GM19351 (cell line): ENCODE results near the gene CA5A.
"Not testable (repeated sequence)": the region's sequence is repeated elsewhere in the genome, so short reads cannot be mapped to it uniquely, and the experiment has no call there.

Experiments
- ATAC-seq: cut with Tn5 transposase; IDR thresholded peaks from one replicate; pipeline ENCODE4 v1.9.1; 2021; ENCODE audit warnings: mild to moderate bottlenecking, moderate library complexity; ENCODE audit not compliant: unreplicated experiment

Gene CA5A

DNA sequence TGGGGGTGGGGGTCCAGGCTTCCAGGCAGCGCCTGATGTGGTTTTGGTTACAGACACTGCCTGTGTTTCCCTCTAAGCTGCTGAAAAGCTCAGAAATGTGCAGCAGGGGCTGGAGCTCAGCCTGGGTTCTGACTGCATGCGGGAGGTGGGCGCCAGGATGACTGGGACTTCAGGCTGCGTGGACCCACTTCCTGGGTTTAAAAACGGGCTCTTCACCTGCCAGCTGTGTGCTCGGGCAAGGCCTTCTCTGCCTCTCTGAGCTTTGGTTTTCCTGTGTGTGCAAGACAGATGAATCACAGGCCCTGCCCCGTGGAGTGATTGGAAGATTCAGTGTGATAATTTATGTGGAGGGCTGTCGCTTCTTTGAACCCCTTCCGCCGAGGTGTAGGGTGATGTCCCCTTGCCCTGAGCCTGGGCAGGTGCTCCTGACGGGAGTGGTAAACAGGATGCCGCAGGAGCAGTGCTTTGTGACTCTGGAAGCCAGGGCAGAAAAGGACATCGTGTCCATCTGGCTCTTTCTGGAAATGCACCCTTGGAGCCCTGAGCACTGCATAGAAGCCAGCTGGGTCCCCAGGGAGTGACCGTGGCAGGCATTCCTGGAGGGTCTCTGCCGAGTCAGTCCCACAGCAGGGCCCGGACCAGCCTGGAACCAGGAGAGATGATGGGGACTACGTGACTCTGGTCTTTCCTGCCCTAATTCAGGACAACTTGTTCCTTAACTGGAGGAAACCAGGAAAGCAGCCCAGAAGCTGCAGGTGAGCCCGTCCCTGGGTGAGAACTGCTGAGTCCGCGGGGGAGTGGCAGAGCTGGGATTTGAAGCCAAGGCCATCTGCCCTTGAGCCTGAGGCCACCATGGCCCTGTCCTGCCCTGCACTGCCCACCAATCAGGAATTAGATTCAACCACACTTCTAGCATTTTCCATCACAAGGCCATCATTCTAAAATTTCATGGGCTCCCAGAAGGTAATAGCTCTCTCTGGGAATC lies 38.5 kb downstream of the CA5A start:
- ATAC-seq, result no peak

DNA sequence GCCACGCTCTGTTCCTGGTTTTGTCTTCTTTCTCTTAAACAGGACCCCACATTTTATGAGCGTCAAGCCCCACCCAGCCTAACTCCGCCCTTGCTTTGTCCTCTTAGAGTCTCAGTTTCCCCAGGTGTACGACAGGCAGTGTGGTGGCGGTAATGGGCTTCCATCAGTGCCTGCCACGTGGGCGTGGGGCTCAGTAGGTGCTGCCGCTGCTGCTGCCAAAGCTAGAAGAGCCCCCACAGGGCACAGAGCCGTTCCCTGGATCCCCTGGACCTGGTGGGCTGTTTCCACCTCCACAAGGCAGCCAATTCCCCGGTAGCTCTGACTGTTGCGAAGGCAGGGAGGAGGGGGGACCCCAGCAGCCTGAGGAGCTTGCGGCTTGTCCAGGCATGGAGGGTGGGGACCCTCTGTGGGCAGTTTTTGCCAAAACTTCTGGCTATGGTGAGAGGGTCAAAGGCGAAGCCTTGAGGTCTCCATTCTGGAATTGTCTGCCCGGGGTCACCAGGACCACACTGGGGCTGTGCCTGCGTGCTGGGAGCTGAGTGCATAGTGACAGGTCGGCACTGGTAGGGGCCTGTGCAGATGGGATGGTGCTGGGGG lies 39.3 kb downstream of the CA5A start:
- ATAC-seq, result not testable (repeated sequence)

DNA sequence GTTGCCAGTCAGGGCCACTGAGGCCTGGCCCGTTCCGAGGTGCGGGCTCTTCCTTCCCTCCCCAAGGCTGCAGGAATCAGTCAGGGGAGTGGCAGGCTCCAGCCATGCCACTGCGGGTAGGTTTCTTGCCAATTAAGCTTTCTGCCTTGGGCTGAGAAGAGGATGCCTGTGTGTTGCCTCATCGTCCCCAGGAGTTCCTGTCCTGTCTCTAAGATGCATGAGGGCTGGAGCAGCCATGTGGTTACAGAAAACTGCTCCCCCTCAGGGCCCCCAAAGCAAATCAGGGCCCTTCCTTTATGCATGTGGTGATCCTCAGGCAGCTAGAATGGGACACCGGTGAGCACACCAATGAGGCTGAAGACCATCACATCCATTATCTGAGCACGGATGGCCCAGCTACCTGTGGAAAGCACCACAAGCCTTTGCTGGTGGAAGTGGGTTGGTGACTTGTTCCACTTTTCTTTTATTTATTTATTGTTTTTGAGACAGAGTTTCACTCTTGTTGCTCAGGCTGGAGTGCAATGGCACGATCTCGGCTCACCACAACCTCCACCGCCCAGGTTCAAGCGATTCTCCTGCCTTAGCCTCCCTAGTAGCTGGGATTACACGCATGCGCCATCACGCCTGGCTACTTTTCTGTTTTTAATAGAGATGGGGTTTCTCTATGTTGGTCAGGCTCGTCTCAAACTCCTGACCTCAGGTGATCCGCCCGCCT lies 40.0 kb downstream of the CA5A start:
- ATAC-seq, result not testable (repeated sequence)

DNA sequence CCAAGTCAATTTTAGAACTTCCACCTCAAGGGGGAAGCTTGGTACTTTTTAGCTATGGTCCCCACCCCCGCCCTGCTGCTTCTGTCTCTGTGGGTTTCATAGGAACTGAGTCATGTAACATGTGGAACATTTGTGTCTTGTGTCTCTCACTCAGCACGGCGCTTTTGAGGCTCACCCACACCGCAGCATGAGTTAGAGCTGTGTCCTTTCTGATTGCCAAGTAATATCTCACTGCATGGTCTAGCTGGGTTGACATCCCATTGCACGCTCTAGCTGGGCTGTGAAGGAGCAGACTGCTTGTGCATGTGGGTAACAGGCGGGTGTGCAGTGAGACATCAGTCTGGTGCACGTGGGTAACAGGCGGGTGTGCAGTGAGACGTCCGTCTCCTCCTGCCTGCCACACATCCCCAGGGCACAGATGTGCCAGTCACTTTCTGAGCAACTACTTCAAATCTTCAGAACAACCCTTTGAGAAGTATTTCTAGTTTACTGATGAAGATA lies 40.6 kb downstream of the CA5A start:
- ATAC-seq, result peak; percentile 87

DNA sequence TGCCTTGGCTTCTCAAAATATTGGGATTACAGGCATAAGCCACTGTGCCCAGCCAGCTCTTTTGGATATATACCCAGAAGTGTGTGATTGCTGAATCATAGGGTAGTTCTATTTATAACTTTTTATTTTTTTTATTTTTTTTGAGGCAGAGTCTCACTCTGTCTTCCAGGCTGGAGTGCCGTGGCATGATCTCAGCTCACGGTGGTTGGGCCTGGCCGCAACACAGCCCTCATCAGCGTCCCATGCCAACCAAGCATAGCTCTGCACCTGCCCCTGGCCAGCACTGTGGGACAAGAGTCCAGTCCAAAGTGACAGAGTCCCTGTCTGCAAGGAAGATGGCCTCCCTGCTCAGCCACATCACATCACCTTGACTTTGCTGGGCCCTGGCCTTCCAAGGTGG lies 42.3 kb downstream of the CA5A start:
- not testable (repeated sequence) for ATAC-seq

DNA sequence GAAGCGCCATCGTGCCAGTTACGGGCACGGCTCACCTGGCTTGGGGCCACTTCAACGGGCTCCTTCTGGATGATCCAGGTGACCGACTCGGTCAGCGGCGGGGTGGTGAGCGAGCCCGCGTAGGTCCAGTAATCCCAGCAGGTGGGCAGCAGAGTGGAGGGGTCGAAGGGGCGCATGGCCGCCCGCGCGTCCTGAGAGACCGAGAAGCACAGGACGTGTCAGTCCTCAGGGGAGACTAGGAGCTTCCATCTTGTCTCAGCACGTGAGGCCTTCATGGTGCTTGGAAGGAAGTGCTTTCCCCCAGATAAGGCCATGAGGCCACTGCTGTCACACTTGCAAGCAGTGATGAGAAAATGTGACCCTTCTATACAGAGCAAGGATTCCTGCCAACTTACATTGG lies 44.6 kb downstream of the CA5A start:
- no peak for ATAC-seq

DNA sequence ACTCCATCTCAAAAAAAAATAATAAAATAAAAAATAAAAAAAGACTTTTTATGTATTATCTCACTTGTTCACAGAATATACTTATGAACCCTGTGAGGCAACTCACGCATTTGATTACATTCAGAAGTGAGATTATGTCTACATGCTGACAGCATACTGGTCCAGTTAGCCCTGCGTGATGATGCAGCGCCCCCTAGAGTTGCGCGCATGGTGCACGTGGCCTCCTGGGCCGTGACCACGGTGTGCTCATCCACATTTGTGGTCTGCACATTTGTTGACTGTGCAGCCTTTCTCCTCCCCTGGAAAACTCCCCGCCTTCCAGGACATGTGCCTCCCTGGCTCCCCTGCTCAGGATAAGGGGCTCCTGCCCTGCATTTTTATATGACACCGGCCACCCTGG lies 46.6 kb downstream of the CA5A start:
- not testable (repeated sequence) for ATAC-seq

DNA sequence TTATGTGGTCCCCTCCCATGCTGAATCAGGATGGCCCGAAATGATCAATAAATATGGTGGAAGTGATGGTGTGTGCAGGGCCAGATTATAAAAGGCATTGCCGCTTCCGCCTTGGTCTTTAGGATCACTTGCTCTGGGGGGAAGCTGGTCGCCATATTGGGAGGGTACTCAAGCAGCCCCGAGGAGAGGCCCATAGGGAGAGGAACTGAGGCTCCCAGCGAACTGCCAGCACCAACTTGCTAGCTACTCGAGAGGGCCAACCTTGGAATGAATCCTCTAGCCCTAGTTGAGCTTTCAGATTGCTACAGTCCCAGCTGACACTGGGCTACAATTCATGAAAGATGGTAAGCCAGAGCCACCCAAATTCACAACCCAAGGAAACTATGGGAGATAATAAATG lies 48.0 kb downstream of the CA5A start:
- not testable (repeated sequence) for ATAC-seq

DNA sequence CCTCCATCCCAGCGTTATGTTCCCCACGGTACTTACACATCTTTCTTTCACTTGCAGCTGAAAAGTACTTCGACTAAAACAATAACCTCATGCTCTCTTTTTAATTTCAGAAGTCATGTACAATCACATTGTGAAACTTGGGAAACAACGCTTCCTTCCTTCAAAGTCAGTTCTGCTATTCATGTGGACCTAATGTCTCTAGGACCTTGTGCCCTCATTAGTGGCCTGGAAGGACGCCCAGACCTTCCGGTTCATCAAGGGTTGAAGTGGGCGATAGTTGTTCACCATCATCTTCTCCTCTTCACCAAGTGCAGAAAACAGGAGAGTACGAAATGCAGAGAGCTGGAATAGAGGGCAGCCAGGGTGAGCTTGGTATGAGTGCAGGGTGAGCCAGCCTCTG lies 48.4 kb downstream of the CA5A start:
- not testable (repeated sequence) for ATAC-seq

DNA sequence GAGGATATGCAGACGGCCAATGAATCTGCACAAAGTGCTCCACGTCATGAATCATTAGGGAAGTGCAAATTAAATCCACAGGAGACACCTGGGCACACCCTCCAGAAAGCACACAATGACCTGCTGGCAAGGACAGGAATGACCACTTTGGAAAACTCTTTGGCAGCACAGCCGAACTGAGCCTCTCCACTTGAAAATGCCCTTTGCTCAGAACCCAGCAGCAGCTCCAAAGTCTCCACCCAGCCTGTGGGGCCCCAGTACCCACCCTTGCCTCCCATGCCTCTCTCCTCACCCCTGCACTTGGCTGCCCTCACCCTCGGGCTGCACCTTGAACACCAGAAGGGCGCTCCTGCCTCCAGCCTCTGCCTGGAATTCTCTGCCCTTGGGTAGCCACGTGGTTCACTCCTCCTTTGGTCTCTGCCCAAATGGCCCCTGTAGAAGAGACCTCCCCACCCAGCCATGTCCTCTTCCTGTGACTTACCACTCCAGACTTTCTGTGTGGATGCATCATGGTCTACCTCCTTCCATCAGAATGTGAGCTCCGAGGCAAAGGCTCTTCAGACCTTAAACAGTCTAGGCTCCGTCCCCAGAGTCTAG lies 50.9 kb downstream of the CA5A start:
- not testable (repeated sequence) for ATAC-seq

DNA sequence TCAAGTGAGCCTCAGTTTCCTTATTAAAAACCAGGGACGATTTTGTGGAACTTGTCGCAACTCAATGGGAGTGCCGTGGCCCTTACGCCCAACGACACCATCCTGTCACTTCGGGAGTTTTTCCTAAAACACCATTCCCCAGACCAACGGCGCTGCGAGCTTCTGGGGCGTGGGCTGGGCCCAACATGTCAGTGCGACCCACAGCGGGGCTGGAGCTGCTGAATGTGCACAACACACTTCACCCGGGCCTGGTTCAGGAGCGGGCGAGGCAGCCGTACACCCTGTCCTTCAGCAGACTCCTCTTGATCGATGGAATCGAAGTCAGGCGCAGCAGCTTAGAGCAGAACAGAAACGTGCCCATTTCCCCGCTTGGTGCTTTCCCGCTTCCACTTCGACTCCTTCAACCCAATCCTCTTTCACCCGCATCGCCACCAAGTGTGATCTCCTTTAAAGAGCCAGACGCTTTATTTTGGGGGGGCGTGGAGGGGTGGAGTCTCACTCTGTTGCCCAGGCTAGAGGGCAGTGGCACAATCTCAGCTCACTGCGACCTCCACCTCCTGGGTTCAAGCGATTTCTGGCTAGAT lies 53.8 kb downstream of the CA5A start:
- no peak for ATAC-seq

DNA sequence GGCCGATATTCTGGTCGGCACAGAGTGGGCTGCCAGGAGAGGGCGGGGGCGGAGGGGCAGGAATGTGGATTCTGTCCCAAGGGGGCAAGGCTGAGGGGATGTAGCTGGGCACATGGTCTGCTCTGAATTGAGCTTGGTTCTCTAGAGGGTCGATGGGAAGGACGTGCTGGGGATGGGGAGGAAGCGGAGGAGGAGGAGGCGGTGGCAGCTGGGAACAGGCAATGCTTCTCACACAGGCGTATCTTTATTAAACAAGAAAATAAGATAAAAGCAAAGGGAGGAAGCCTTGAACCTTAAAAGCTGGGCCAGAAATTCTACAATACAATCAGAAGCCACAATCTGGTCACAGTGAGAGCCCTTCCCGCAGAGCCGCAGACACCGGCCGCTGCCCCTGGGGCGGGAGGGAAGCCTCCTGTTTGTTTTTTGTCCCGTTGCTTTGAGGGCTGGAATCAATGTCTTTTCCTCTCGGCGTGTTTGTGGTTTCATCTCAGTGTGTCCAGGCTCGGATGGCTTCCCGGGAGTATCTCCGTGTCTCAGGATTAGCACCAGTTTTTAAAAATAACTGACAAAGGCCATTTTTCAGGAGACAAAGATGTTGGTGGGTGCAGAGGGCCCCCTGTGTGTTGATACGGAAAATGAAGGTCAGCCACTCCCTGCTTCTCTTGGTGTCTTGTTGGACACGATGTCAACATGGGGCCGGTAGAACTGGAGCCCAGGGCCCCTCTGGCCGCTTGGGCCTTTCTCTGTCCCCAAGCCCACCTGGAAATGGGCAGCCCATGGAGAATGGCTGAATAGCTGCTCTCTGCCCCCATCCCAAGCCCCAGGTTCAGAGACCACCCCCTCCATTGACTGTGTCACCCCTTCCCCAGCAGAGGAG lies 54.8 kb downstream of the CA5A start:
- ATAC-seq, result no peak

DNA sequence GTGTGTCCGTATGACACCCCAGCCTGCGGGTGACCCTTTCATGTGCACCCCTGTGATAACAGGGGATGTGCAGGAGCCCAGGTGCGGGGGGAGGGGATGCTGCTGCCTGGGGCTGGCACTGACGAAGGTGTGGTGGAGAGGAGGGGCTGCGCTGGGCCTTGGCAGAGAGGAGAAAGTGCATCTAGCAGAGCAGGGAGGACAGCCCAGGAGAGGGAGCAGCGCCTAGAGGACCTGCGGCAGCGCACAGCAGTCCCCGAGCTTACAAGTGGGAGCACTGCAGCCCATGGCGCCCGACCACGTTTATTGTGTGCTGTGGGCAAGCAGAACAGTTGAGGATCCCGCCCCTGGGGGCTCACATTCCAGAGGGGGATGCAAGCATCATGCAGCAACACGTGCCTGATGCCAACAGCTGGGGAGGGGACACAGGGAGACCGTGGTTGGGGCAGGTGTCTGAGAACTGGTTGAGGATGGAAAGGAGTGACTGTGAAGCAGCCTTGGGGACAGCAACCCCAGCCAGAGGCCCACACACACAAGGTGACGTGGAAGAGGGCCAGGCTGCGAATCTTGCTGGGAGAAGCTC lies 56.1 kb downstream of the CA5A start:
- no peak for ATAC-seq

DNA sequence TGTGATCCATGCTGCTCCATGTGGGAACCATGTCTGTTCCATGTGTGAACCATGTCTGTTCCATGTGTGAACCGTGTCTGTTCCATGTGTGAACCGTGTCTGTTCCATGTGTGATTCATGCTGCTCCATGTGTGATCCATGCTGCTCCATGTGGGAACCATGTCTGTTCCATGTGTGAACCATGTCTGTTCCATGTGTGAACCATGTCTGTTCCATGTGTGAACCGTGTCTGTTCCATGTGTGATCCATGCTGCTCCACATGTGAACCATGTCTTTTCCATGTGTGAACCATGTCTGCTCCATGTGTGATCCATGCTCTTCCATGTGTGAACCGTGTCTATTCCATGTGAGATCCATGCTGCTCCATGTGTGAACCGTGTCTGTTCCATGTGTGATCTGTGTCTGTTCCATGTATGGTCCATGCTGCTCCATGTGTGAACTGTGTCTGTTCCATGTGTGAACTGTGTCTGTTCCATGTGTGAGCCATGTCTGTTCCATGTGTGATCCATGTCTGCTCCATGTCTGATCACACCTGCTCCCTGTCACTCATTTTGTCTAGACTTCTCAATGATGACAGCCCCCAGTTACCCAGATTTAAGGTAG lies 56.8 kb downstream of the CA5A start:
- ATAC-seq, result not testable (repeated sequence)

DNA sequence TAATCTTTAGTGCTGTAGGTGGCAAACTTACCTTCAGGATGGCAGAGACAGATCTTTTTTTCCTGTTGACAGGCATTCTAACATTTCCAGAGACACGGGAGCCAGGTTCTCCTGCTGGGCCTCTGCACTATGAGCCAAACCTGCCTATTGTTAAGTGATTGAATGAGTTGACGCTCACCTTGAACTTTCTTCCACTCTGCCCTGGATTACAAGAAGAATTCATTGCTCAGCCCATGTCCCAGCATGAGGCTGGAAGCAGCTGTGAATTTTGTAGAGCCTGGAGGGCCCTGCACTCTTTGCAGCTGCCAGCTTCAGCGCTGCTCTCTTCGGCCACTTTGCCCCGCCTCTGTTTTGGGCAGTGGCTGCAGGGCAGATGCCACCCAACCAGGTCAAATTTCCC lies 57.6 kb downstream of the CA5A start:
- no peak for ATAC-seq

DNA sequence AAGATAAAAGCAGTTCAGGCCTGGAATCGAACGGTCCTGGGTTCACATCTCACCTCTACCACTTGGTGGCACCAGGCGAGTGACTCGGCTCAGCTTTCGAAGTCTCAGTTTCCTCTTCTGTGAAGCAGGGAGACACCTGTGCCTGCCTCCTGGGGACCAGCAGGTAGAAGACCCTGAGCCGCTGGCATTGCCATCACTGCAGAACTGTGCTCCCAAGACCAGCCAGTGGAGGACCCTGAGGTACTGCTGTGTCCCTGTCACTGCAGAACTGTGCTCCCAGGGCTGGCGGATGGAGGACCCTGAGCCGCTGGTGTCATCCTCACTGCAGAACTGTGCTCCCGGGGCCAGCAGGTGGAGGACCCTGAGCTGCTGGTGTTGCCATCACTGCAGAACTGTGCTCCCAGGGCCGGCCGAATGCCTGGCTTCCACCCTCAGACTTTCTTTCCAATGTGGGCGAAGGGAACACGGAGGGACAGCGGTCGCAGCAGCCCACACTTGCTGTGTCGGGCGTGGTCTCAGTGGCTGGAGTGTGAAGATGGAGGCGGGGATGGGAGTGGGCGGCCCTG lies 58.3 kb downstream of the CA5A start:
- ATAC-seq, result no peak

DNA sequence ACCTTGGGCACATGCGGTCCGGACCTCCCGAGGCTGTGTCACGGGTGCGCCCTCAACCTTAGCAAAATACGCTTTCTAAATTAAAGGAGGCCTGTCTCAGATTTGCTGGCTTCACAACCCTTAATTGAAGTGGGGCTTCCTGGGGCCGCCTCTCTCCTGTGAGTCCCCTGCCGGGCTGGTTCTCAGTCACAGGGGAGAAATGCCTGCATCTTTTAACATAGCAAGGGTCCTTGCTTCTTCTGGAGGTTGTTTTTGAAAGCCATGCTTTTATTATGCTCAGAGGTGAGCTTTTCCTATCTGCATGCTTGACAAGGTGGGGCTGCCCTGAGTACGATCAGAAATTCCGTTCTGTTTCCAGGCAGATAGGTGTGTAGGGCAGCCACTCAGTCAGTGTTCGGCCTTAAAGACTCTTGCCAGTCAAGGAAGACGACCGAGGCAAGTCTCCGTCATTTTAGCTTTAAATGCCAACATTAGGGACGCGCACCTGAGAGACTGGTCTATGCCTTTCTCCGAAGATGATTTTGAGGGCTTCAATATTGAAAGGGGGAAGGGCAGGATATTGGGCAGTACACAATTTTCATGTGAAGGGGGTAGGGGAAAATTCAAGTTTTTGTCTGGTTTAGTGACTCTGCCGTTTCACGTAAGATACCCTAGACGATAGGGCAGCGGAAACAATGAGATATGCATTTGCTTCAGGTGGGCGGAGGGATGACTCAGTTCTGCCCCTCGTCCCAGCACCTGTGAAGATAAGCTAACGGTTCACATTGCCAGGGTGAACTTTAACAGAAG lies 61.5 kb downstream of the CA5A start:
- ATAC-seq, result no peak
